NCI-H1436 treated with DMSO at 0.1 percent for 48 hours (cell line): ENCODE measurements around the gene NMRK1.

ENCODE experiments used
- DNase-seq: peaks from one replicate; lab custom pipeline; 2025; lab: John Stamatoyannopoulos, UW

NMRK1 gene

GRCh38 chr9:75102177-75102790 lies 14.3 kb upstream of the NMRK1 start:
- no peak for DNase-seq

GRCh38 chr9:75101004-75101588 lies 13.1 kb upstream of the NMRK1 start:
- DNase-seq = no peak

GRCh38 chr9:75096796-75097195 lies 8.8 kb upstream of the NMRK1 start:
- DNase-seq = no peak

DNA sequence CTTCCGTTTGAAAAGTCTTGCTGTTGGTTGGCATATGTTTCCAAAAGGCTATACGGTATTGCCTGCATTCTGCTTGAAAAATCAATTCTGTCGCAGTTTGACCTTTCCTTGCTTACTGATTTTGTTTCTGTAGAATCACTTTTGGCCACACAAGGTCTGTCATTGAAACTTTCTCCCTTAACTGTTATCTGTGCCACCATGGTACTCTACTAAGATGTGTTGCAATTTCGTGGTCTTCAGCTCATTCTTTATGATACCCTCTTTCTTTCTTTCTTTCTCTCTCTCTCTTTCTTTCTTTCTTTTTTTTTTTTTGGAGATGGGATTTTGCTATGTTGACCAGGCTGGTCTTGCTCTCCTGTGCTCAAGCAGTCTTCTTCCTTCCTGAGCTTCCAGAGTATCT lies 4.8 kb upstream of the NMRK1 start:
- DNase-seq = no peak

DNA sequence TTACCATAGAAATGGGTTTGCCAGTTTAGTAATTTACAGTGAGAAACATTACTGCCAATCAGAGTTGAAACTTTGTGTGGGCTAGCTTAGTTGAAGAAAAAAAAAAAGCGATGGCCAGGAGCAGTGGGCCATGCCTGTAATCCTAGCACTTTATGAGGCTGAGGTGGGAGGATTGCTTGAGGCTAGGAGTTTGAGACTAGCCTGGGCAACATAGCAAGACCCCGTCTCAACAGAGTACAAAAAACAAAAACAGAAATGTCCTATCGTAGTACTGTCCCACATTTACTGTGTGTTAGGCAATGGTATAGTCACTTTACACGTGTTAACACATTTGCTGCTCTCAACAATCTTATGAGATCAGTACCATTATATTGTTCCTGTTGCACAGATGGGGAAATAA lies 2.6 kb upstream of the NMRK1 start:
- DNase-seq = no peak

- no peak for DNase-seq
Measured at GRCh38 chr9:75089373-75089766, 1.4 kb upstream of the NMRK1 start.

GRCh38 chr9:75088646-75089372 lies 854 bp upstream of the NMRK1 start:
- peak; percentile 4 for DNase-seq

DNA sequence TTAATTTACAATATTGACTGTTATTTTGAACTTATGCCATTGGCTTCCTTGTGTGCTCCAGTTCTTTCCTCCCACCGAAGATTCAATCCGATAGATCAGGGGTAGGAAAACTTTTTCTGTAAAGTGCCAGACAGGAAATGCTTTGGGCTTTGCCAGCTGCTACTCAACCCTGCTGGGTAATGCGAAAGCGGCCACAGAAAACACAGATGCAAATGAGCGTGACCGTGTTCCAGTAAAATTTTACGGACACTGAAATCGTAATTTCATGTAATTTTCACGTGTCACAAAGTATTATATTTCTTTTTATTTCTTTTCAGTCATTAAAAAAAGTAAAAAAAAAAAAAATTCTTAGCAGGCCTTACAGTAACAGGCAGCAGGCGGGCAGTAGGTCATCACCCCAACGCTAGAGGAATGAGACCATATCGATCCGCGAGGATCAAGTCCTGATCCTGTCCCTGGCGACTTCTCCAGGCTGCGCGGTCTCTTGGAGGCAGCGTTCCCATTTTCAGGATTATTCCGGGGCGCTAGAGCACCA lies 599 bp downstream of the NMRK1 start:
- no peak for DNase-seq

GRCh38 chr9:75086541-75087288 lies 1.2 kb downstream of the NMRK1 start:
- no peak for DNase-seq

GRCh38 chr9:75085640-75086039 lies 2.3 kb downstream of the NMRK1 start:
- no peak for DNase-seq

DNA sequence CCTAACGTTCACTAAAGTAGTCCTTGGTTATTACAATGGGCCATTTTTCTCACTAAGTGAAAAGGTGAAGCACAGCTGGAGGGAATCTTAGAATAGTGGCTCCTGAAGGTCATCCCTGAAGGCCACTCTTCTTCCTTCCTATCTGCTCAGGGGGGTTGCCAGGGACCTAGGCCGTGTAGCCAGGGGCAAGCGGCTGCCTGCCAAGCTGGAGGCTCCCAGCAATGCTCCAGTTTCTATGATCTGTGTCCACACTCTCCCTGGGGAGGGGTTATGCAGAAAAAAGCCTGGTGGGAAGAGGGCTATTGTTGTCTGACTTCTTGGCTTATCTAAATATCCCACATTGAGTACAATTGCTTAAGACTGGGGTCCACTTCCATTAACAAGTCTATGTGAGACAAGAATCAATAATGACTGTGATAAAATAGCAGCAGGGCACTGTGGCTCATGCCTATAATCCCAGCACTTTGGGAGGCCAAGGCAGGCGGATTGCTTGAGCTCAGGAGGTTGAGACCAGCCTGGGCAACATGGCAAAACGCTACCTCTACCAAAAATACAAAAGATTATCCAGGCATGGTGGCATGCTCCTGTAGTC lies 3.8 kb downstream of the NMRK1 start:
- no peak for DNase-seq

GRCh38 chr9:75083188-75083970 lies 4.6 kb downstream of the NMRK1 start:
- DNase-seq = no peak

DNA sequence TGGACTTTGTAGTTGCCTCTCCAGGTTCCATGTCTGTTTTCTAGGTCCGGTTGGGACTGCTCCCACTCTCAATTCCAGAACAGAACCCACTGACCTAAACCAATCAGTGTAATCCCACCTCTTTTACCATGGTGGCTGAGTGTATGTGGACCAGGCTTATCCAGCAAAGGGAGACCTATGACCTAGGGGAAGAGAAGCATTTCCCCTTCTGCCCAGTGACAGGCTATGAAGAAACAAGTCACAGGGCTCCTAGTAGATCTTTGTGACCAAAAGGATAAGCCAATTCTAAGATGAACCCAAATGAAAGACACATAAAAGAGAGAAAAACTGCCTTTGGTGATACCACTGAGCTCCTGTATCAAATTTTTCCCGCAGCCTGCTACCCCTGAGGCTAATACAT lies 6.3 kb downstream of the NMRK1 start:
- no peak for DNase-seq

- DNase-seq = no peak
Measured at GRCh38 chr9:75072895-75073294, 15.1 kb downstream of the NMRK1 start.

DNA sequence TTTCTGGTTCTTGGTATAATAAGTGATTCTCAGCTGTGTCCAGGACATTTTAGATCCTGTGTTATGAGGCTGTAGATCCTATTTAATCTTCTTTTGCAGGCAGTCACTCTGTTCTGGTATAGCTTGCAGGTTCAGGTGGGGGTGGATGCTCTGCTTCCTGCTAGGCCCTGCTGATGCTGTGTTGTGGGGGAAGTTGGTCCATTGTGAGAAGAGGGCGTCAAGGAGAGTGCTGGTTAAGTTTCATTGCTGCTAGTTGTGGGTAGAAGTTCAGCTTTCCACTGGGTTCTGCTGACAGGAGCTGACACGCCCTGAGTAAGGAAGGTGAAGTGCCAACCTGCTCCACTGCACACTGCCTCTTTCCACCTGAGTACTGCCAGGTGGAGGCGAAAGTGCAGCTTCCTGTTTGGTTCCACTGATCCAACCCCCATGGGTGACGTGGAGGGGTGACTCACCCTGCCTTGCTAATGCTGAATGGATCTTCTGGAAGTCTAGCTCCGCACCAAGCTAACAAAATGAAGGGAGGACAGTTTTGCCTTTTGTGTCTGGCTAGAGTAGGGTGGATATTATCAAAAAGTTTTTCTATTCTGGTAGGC lies 16.3 kb downstream of the NMRK1 start:
- DNase-seq = no peak

- DNase-seq = no peak
Measured at GRCh38 chr9:75069171-75069570, 18.8 kb downstream of the NMRK1 start.

- DNase-seq = no peak
Measured at GRCh38 chr9:75067894-75068293, 20.1 kb downstream of the NMRK1 start.

GRCh38 chr9:75065510-75065909 lies 22.4 kb downstream of the NMRK1 start:
- DNase-seq = no peak

DNA sequence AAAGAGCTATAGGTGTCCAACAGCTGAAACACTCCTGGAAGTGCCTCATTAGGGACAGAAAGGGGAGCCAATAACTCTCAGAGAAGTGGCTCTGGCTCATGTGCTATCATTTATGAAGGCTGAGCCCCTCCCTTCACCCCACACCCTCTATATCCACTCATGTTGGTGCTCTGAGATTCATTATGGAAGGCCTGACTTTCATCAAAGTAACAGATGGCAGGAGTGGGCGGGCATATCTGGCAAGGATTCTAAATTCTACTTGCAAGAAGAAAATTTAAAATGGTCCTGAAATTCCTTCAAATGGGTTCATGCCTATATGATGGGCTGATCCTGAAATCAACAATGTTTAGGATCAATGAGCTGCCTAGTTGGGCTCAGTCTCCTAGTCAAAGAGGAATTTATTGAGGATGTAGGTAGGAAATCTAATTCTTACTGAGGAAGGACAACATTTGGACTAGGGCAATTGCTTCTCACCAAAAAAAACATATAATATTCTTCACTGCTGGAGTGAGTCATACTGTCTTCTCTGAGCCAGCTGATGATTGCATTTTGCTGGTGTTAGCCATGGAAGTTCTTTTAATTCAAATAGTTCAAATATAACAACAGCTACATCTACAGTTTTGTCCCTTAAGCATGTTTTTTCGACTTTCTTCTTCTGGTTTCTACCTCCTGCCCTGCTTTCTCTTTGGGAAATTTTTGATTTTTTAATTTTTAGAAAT lies 23.5 kb downstream of the NMRK1 start:
- no peak for DNase-seq

DNA sequence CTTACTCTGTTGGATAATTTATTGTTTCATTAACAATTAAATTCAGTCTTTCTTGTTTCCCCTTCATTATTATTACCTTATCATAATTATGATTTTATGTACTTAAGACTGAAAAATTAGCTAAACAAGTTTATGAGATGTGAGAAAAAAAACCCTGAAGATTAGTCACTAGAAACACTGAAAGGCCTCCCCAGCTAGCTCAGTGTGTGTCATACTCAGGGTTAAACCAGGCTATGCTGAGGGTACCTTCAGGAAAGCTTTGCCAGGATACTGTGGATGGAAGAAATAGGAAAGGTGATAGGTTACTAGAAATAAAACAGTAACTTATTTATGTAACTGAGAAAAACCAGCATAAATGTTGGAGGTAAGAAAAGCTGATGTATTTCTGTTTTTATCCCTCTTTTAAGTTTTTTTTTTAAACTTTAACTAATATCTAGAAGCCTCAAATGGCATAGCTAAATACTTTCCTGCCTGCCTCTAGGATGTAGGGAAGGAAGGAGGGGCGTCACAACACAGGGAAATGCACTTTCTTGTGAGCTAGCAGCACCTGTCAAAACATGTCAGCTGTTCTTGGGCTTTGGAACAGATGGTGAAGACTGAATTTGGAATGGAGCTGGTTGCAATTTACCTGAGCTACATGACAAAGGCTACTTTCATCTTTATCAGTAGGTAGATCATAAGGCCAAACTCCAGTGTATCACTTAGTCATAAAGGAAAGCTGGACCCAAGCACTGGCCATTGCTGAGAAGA lies 24.2 kb downstream of the NMRK1 start:
- no peak for DNase-seq
